Panc1 (cell line): ENCODE results near the gene TRMT61A. TPM values are rescaled to one million over a fixed set of nuclear protein-coding genes. Genes with fewer than 3 reads are reported as not detected.

Experiments
- ATAC-seq: fragments of 200-7000 bp; cut with Tn5 transposase; 2 replicates; pipeline ENCODE4 v1.9.1; 2020; ENCODE audit warnings: mild to moderate bottlenecking, moderate library complexity
- BruUV-seq: library from RNA; stranded (reverse); fragments of 400-500 nt; replicated peaks from 2 replicates; lab custom pipeline; 2021; lab: Mats Ljungman, UMichigan
- CTCF ChIA-PET: fragments of 300-600 bp; sonication (Branson Sonifier 250); formaldehyde crosslinking; loops from one replicate; lab custom pipeline; 2022; ENCODE audit warnings: antibody characterized with exemption; lab: Charles Lee
- POLR2A ChIA-PET: fragments of 300-600 bp; sonication (Branson Sonifier 250); formaldehyde crosslinking; loops from one replicate; lab custom pipeline; 2022; ENCODE audit warnings: antibody characterized with exemption; lab: Charles Lee
- DNase-seq: peaks from one replicate; pipeline ENCODE4 v3.0.0-alpha.2; 2010; ENCODE audit warnings: low read depth, low spot score
- H3K27ac ChIP-seq: 2 replicates; pipeline ENCODE4 v1.5.1; 2011; ENCODE audit warnings: mild to moderate bottlenecking, low read length, inconsistent platforms
- H3K27me3 ChIP-seq: fragments of 200-500 bp; sonication (Bioruptor generic); 2 replicates; pipeline ENCODE4 v1.6.0; 2014; ENCODE audit warnings: low read length, inconsistent platforms; ENCODE audit not compliant: control insufficient read depth, insufficient read depth
- H3K36me3 ChIP-seq: fragments of 200-500 bp; sonication (Bioruptor generic); 2 replicates; pipeline ENCODE4 v1.5.1; 2014; ENCODE audit warnings: inconsistent platforms, mild to moderate bottlenecking, low read length, moderate library complexity; ENCODE audit not compliant: control insufficient read depth, insufficient read depth
- H3K4me1 ChIP-seq: 2 replicates; pipeline ENCODE4 v1.5.1; 2011; ENCODE audit warnings: inconsistent platforms, mild to moderate bottlenecking, low read length, moderate library complexity; ENCODE audit not compliant: control insufficient read depth, insufficient read depth
- H3K4me3 ChIP-seq, 2 experiments: 2 replicates each; pipeline ENCODE4 v1.5.1; 2011 to 2012; ENCODE audit warnings: low read depth in 2 of 2, low read length in 2 of 2, mild to moderate bottlenecking in 2 of 2, inconsistent platforms in 1 of 2, moderate library complexity in 1 of 2
- H3K9me3 ChIP-seq: fragments of 200-500 bp; sonication (Bioruptor generic); 2 replicates; pipeline ENCODE4 v1.5.1; 2014; ENCODE audit warnings: low read depth, mild to moderate bottlenecking, inconsistent platforms, low read length, moderate library complexity; ENCODE audit not compliant: control insufficient read depth, insufficient read depth
- CTCF ChIP-seq: fragments of 450-650 bp; IDR thresholded peaks from 2 replicates; pipeline ENCODE4 v1.5.1; 2017; ENCODE audit warnings: mild to moderate bottlenecking
- POLR2AphosphoS5 ChIP-seq: IDR thresholded peaks from 2 replicates; pipeline ENCODE4 v1.6.1; 2012; ENCODE audit warnings: mild to moderate bottlenecking, low read depth, low read length, moderate library complexity
- REST ChIP-seq, 2 experiments: IDR thresholded peaks; 2 replicates each; pipeline ENCODE4 v1.6.1; 2011 to 2012; ENCODE audit warnings: low read depth in 2 of 2, control low read depth in 1 of 2, low read length in 1 of 2, mild to moderate bottlenecking in 1 of 2, moderate library complexity in 1 of 2; ENCODE audit not compliant: insufficient read depth in 1 of 2
- SIN3A ChIP-seq: IDR thresholded peaks from 2 replicates; pipeline ENCODE4 v1.6.1; 2012; ENCODE audit warnings: low read depth, mild to moderate bottlenecking, low read length, moderate library complexity, borderline replicate concordance; ENCODE audit not compliant: insufficient read depth
- TCF7L2 ChIP-seq: IDR thresholded peaks from 2 replicates; pipeline ENCODE4 v1.6.1; 2011; ENCODE audit warnings: mild to moderate bottlenecking, low read depth, low read length, inconsistent platforms
- in situ Hi-C: cut with HindIII; loops from 2 replicates; pipeline ENCODE4 v1.10.0; 2016; ENCODE audit warnings: low sequenced_read_pairs, low pct_unique_long_range_greater_than_20kb
- intact Hi-C: fragments of 100-400 bp; cut with micrococcal nuclease; formaldehyde crosslinking; loops from one replicate; pipeline ENCODE4 v1.10.0; 2022; ENCODE audit not compliant: unreplicated experiment
- total RNA-seq: library from RNA; stranded (reverse); gene quantifications from one replicate; pipeline ENCODE4 v1.2.1, GENCODE V29; 2021; ENCODE audit not compliant: unreplicated experiment

TRMT61A gene
- total RNA-seq, 1 experiment from 2014 or later = 22.9 TPM

GRCh38 chr14:103520269-103520656 lies 8.7 kb upstream of the TRMT61A start:
- Histone ChIP-seq H3K9me3 (no peaks in the 10 kb centered on the region), H3K27ac (peak overlapping the region; percentile 80; the same call in 1 of the 2 replicates), H3K4me3 (peak overlapping the region; percentile 48 to 50), H3K36me3 (no peaks in the 10 kb centered on the region; the same call in 1 of the 2 replicates), H3K4me1 (peaks cover 47% of the 10 kb centered on the region), H3K27me3 (no peaks in the 10 kb centered on the region)
- in situ Hi-C loops (no loop called here), intact Hi-C loops (no loop called here)
- DNase-seq (no peak), ATAC-seq (no peak)
- no TSS peak for BruUV-seq
- no peak for TF ChIP-seq CTCF
- ChIA-PET CTCF (interaction anchor here (1.4 kb wide), 1 partner anchor 27 kb away, joined by 3 read pairs; no protein-coding TSS in a partner anchor), POLR2A (no interaction called here)

DNA sequence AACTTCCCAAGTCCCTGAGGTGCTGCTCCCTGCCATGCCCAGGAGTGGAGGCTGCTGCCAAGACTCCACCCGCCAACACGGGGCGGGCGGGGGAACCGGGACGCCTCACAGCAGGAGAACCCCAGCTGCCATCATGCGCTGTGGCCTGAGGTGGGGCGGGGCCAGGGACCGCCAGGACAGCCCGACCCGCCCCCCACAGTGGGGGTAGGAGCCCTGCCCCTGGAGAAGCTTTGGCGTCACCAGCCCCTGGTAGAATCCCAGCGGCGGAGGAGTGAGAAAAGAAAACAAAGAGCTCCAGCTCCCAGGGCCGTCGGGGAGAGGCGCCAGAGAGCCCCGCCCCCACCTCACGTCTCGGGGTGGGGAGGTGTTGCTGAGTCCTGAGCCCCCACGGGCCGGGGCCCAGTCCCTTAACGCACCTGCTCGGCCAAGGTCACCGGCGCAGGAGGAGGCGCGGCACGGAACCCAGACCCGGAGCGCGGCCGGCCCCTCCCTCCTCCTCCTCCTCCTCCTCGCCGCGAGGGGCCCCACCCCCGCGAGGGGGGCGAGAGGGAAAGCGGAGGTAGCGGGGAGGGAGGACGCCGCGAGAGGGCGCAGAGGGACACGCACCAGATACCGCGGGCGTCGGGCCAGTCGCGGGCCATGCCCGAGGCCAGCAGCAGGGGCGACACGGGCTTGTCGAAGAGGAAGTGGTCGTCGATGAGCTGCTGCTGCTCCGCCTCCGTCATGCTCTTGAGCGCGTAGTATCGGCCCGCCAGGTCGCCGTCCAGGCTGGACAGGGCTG lies 8.1 kb upstream of the TRMT61A start:
- peak overlapping the region; percentile 48 to 50 for H3K4me3 ChIP-seq
- CTCF ChIA-PET = interaction anchor here (0.5 to 1.4 kb wide), 2 partner anchors 26 to 98 kb away, joined by 3 to 4 read pairs; no protein-coding TSS in a partner anchor
- DNase-seq (no peak), ATAC-seq (peak; percentile 24)
- no peaks in the 10 kb centered on the region for H3K27me3 ChIP-seq
- intact Hi-C loops (no loop called here), in situ Hi-C loops (no loop called here)
- TF ChIP-seq TCF7L2 (no peak), SIN3A (peak; percentile 37; the same call in 1 of the 2 replicates), REST (IDR thresholded peaks at IDR 0.05; ENCODE audit: insufficient read depth in 1 of 2, low read depth in 2 of 2, low read length in 1 of 2) (no peak), POLR2AphosphoS5 (peak; percentile 60), CTCF (peak; percentile 79)
- H3K27ac ChIP-seq = peak overlapping the region; percentile 80; the same call in 1 of the 2 replicates
- no TSS peak for BruUV-seq
- POLR2A ChIA-PET = interaction anchor here (0.7 kb wide), 1 partner anchor 37 kb away, joined by 3 read pairs; no protein-coding TSS in a partner anchor
- no peaks in the 10 kb centered on the region for H3K9me3 ChIP-seq
- H3K4me1 ChIP-seq = peaks cover 50% of the 10 kb centered on the region
- H3K36me3 ChIP-seq = no peaks in the 10 kb centered on the region; the same call in 1 of the 2 replicates
